GM10266 (cell line): ENCODE data around the gene ZFP36L2.

Experiments used
- DNase-seq: peaks from one replicate; pipeline ENCODE4 v3.0.0; 2012; ENCODE audit errors: extremely low spot score
- TF ChIP-seq, protein P1 (sequence below): IDR thresholded peaks from 2 replicates; pipeline ENCODE4 v1.5.1; 2012; ENCODE audit warnings: mild to moderate bottlenecking, low read depth; ENCODE audit not compliant: control insufficient read depth, insufficient read depth; ENCODE audit errors: missing control alignments

Gene ZFP36L2

DNA sequence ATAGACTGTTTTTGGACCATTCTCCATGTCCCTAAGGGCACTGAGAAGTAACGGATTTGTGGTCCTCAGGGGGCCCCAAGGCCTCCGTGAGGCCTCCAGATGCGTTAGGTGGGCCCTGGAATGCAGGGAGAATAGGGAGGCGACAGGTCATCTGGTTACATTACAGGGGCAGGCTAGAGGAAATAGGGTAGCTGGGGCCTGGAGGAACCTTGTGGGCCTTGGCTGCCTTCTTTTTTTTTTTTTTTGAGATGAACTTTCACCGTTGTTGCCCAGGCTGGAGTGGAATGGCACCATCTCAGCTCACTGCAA, 28.9 kb downstream of the ZFP36L2 start:
- TF ChIP-seq, protein P1, sequence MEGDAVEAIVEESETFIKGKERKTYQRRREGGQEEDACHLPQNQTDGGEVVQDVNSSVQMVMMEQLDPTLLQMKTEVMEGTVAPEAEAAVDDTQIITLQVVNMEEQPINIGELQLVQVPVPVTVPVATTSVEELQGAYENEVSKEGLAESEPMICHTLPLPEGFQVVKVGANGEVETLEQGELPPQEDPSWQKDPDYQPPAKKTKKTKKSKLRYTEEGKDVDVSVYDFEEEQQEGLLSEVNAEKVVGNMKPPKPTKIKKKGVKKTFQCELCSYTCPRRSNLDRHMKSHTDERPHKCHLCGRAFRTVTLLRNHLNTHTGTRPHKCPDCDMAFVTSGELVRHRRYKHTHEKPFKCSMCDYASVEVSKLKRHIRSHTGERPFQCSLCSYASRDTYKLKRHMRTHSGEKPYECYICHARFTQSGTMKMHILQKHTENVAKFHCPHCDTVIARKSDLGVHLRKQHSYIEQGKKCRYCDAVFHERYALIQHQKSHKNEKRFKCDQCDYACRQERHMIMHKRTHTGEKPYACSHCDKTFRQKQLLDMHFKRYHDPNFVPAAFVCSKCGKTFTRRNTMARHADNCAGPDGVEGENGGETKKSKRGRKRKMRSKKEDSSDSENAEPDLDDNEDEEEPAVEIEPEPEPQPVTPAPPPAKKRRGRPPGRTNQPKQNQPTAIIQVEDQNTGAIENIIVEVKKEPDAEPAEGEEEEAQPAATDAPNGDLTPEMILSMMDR: no peak
- no peak for DNase-seq

DNA sequence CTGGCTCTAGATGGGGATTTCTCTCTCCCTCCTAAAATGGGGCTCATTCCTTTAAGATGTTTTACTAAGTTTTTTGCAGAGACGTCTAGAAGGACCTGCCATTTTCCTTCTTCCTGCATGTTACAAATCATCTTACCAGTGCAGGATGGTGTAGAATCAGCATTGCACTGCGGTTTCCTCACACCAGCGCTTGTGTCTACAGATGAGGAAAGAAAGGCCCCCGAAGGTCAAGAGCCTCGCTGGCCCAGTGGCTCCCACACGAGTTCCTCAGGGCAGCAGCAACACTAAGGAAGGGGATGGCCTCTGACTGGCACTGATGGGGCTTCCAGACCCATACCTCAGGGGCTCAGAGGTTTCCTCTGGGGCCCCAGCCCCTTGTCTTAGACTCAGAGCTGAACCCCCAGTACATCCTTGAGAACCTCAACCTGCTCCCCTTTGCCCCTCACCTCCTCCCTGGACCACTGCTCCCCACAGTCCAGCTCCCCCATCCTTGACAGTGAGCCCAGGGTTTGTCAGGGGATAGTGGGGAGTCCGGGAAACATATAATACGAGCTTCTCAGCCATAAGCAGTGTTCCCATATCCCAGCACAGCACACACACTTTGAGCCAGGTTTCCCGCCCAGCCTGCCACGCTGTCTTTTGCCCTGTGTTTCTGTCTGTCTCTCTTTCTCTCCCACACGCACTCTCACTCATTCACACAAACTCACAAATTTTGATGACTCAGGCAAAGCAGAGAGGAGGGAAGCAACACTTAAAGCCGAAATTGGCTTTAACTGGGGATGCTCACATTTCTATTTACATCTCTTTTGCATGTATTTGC, 29.4 kb downstream of the ZFP36L2 start:
- TF ChIP-seq, protein P1: no peak
- no peak for DNase-seq

DNA sequence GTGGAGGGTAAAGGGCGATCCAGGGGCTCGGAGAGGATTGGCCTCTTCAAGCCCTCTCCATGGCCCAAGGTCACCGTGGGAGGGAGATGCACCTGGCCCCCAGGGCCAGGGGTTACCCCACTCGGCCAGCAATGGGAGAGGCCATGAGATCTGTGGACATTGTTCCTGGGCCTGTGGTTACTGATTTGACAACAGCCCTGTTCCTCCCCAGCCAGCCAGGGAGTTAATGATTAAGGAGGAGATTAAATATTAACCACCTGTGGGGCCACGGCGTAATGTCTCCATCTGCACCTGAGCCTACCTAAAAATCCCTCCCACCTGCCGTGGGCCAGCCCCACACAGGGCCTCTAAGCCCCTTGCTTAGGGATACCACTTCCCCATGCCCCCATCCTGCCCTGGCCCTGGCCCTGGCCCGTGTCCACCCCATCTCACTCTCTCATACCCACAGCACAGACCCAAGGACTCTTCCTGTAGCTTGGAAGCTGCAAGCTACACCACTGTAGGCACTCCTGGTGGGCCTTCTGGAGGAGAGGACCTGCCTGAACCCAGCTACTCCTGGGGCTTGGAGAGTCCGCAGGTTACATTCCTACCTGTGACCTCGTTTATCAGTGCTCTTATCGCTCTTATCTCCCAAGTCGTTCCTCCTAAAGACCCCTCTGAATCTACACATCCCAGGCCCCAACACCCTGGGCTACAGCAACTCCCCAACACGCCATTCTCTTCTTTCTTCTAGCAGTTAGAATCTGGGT, 32.1 kb downstream of the ZFP36L2 start:
- no peak for DNase-seq
- TF ChIP-seq, protein P1: no peak

DNA sequence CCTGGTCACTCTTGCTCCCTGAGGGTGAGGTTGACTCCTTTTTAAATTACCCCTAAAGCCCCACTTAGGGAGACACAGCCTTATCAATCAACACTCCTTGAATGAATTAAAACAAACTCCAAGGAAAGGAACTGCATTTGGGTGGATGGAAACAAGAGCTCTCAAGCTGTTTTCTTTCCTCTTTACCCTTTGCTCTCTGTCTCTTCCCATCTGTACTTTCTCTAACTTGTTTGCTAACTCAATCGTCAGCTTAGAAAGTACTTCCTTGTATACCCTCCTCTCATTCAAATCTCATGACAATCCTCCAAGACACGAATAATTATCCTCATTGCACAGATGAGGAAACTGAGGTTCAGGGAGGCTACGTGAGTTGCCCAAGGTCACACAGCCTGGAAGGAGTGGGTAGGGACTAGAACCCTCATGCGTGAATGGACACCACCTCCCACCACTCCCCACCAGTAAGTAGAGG, 32.7 kb downstream of the ZFP36L2 start:
- no peak for DNase-seq
- TF ChIP-seq, protein P1: no peak

DNA sequence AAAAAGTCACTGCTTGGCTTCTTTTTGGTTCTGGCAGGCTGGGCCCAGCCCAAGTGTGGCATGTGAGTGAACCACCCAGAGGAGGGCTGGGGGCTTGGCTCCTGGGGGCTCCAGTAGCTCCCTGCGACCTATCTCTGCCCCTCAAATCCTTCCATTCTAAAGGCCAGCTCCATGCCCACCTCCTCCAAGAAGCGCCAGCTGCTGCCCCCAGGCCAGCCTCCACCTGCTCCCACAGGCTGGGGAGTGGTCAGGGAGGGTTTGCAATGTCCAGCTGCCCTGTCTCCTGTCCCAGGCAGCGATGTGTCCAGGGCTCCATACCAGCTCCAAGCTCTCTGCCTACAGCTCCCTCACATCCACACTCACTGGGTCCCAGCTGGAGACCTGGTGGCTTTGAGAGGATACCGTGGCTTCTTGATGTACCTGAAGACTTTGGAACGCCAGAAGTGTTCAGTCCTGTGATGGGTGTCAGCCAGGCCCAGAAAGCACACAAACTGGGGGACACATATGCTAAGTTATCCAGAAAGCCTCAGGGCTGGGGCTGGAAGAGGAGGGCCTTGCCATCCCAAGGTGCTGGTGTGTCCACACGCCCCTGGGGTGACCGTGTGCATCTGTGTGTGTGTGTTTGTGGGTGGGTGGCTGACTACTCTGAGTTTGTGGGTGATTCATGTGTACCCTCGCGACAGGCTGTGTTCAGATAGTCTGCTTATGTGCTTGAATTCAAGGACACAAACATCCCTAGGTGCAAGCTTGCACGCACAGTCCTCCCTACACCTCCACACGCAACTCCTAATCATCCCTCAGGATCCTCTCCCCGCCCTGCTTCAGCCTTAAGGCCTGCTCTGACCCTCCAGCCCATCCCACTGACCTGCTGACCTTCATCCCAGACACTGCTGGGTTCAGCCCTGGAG, 33.4 kb downstream of the ZFP36L2 start:
- TF ChIP-seq, protein P1: no peak
- DNase-seq: no peak

DNA sequence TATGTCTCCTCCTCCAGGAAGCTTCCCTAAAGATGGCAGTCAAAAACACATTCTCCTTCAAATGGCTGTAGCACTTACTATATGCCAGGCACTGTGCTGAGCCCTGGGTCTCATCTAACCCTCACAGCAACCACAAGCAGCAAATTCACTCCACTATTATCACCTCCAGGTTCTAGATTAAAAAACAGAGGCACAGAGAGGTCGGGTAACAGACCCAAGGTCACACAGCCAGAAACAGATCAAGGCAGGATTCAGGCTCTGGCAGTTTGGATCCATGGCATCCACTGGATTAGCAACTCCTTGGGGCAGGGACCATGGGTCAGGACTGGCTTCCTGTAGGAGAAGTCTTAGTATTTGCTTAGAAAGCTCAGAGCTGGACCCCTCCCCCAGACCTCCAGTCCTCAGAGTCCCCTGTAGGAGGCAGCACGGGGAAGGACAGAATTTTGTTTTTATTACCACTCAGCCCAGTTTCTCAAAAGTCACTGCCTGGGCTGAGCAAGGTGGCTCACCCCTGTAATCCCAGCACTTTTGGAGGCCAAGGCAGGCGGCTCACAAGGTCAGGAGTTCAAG, 34.4 kb downstream of the ZFP36L2 start:
- TF ChIP-seq, protein P1: no peak
- DNase-seq: no peak
